GM12801 (cell line): ENCODE data around the gene GCH1.

Source experiments
- CTCF ChIP-seq: IDR thresholded peaks from one replicate; pipeline ENCODE4 v1.5.1; 2011; ENCODE audit warnings: control low read depth; ENCODE audit not compliant: insufficient read length; ENCODE audit errors: extremely low read depth

GCH1 gene

GRCh38 chr14:54815016-54815415 lies 87.6 kb downstream of the GCH1 start:
- no peak for TF ChIP-seq CTCF

GRCh38 chr14:54814076-54814475 lies 88.5 kb downstream of the GCH1 start:
- TF ChIP-seq CTCF = no peak

GRCh38 chr14:54813081-54813480 lies 89.5 kb downstream of the GCH1 start:
- TF ChIP-seq CTCF = no peak

- TF ChIP-seq CTCF = no peak
These were observed 90.0 kb downstream of the GCH1 start for GRCh38 chr14:54812617-54813016.

GRCh38 chr14:54809767-54810166 lies 92.9 kb downstream of the GCH1 start:
- TF ChIP-seq CTCF = no peak

DNA sequence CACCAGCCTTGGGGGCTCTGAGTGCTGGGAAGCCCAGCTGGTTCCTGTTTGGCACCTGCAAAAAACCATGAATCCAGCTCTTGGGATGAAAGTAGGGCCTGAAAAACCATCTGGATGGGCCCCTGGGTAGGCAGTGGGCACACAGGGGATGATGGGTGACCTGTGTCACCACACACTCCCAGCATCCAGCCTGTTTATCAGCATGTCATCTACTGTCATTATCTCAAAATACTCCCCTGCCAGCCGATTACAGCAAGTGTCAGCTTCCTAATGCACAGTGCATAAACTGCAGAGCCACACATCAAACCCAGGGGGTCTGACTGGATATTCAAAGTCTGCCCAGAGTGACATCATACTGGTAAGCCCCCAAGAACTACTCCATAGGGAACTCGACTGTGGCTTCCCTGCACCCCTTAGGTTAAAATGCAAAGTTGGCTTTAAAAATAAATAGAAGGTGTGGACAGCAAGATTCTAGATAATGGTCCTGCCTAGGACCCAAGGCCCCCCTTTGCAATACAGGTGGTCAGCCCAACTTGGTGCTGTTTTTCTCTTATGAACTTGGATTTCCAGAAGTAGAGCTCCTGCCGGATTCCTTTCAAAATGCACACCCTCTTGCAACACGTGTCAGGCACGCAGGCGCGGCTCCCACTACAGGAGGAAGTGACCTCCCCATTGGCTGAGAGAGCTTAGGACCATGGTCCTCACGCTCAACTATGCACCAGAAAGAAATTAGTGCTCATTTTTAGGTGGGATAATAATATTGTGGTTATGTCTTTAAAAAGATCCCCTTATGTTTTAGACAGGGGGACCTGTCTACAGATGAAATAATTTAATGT lies 94.1 kb downstream of the GCH1 start:
- no peak for TF ChIP-seq CTCF

DNA sequence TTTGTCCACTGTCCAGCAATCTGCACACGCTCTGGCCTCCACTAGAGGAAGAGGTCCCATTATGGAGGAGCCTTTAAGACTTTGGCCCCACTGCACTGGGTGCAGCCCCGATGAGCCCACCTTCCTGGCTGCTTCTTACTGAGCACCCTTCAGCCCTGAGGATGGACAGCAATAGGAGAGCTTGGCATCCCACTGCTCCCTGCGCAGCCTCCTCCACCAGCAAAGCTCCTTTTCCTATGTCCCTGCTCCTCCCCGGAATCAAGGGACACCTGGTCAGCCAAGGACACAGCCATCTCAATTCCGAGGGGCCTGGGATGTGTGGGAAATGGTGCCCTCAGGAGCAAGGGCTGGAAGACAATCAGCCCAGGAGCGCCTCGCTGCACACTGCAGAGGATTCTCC lies 94.7 kb downstream of the GCH1 start:
- no peak for TF ChIP-seq CTCF
